GM12873 (cell line): Measurements from ENCODE around the gene TOP3A.

ENCODE experiments used
- CTCF ChIP-seq: IDR thresholded peaks from 2 replicates; pipeline ENCODE4 v1.5.1; 2012; ENCODE audit warnings: low read depth, mild to moderate bottlenecking, moderate library complexity, low read length, control low read depth; ENCODE audit not compliant: insufficient read depth; ENCODE audit errors: missing control alignments

The TOP3A gene

GRCh38 chr17:18315562-18315922 lies 748 bp upstream of the TOP3A start:
- TF ChIP-seq CTCF: no peak

- no peak for TF ChIP-seq CTCF
Observed at GRCh38 chr17:18314059-18314730, 599 bp downstream of the TOP3A start.

- TF ChIP-seq CTCF: no peak
Observed at GRCh38 chr17:18309202-18309601, 5.6 kb downstream of the TOP3A start.

GRCh38 chr17:18300725-18301480 lies 13.9 kb downstream of the TOP3A start:
- TF ChIP-seq CTCF: no peak

GRCh38 chr17:18291718-18292540 lies 22.9 kb downstream of the TOP3A start:
- no peak for TF ChIP-seq CTCF

- TF ChIP-seq CTCF: no peak
Observed at GRCh38 chr17:18285296-18285695, 29.5 kb downstream of the TOP3A start.

GRCh38 chr17:18281788-18282187 lies 33.0 kb downstream of the TOP3A start:
- TF ChIP-seq CTCF: no peak
